GM18907 (cell line): Measurements from ENCODE around the gene ANKRD12.

ENCODE experiments used
- ATAC-seq: cut with Tn5 transposase; IDR thresholded peaks from one replicate; pipeline ENCODE4 v1.9.1; 2021; ENCODE audit warnings: mild to moderate bottlenecking, moderate library complexity; ENCODE audit not compliant: unreplicated experiment

The ANKRD12 gene

DNA sequence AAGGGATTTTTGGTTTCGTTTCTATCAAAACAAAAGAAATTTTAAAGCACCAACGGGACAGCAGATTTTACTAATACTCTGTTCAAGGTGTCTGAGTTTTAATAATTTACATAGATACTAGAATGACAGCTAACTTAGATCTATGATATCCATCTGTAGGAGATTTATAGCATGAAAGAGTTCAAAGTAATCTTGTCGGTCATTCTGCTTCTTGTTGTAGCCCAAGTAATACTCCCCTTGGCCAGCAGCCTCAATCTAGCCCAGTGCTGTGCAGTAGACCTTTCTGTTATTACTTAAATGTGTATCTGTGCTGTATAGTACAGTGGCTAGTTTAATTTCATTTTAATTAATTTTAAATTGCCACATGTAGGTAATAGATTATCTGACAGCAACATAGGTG is 44.7 kb downstream of the ANKRD12 start:
- no peak for ATAC-seq

DNA sequence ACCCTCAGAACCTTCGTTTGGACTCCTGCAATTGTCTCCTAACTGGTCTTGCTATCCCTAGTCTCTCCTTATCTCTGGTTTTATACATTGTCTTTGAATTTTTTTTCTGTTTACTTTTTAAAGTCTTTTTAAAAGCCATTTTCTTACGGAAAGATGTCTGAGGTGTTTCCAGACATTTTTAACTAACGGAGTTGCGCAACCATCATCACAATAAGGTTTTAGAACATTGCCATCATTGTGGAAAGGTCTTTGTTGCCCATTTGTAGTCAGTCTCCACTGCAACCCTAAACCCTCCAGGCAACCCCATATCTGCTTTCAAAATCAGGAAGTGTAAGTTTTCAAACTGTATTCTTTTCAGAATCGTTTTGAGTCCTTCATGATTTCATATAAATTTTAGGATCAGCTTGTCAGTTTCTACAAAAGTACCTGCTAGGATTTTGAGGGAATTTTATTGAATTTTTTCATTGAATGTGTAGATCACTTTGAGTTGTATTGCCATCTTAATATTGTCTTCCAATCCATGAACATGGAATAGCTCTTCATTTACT is 46.3 kb downstream of the ANKRD12 start:
- no peak for ATAC-seq

DNA sequence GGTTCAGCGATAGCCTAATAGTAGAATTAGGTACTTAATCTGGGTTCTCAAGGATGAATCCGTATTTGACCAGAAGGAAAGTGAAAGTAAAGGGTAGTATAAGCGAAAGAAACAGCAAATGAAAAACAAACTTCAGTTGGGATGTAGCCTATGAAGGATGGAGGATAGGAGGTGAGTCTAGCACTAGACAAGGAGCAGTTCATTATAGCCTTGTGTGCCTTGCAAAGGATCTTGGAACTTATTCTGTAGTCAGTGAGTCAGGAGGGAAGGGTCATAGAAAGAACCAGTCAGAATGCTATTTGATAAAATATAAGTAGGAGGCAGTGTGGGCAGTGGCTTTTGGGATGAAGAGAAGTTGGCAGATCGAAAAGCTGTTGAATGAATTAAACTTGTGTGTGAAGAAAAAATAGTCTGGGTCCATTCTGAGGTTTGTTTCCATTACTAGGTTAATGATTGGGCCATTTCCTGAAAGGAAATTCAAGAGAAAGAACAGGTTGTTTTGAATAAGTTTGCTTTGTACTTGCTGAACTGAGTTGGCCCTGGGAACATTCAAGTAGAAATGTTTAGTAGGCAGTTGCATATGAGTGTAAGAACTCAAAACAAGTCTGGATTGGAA is 48.5 kb downstream of the ANKRD12 start:
- no peak for ATAC-seq

DNA sequence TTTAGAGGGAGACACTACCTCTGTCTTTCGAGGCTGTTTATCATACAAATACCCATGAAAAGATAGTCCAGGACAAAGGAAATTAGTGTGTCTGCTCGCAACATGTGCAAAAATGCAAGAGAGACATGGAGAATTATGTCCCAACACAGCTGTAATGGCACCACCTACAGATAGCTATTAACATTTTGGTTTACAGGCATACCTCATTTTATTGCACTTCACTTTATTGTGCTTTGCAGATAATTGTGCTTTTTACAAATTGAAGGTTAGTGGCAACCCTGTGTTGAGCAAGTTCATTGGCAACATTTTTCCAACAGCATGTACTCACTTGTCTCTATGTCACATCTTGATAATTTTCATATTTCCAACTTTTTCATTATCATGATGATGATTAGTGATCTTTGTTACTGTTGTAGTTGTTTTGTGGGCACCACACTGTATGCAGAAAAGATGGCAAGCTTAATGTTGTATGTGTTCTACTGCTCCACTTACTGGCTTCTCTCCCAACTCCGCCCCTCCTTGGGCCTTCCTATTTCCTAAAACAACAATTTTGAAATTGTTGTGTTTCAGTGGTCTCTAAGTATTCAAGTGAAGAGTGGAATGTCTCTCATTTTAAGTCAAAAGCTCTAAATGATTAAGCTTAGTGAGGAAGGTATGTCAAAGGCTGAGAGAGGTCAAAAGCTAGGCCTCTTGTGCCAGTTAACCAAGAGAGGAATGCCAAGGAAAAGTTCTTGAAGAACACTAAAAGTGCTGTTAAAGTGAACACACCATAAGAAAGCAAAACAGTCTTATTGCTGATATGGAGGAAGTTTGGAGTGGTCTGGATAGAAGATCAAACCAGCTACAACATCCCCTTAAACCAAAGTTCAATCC is 52.0 kb downstream of the ANKRD12 start:
- no peak for ATAC-seq

DNA sequence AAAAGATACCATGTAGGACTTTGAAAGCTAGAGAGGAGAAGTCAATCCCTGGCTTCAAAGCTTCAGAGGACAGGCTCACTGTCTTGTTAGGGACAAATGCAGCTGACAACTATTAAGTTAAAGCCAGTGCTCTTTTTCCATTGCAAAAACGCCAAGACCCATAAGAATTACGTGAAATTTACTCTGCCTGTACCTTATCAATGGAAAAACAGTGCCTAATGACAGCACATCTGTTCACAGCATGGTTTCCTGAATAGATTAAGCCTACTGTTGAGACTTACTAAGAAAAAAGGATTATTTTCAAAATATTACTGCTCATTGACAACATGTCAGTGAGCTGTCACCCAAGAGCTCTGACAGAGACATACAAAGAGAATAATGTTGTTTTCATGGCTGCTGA is 52.9 kb downstream of the ANKRD12 start:
- ATAC-seq = no peak

DNA sequence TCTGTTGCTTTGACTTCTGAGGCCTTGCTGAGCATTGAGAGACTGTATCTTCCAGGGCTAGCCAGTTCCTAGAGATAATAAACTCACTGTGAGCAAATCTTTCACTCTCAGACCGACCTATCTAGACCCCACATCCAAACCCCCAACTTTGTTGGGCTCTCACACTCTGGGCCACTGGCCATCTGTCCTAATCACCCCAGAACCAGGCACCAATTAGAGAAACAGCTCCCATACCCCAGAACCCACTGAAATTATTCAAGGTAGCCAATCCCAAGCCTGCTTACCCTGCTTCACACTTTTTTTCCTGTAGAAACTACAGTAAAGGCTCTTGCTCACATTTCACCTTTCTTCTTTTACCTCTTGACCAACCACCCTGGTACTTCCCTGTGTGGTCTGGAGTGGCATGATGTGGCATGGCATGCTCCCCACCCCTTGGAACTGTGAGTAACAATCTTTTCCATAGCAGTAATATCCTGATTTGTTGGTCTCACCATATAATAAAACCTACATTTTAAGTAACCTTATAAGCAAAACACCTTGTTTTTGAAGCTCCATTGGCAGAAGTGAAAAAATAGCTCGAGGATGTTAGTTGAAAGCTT is 55.2 kb downstream of the ANKRD12 start:
- ATAC-seq = no peak

DNA sequence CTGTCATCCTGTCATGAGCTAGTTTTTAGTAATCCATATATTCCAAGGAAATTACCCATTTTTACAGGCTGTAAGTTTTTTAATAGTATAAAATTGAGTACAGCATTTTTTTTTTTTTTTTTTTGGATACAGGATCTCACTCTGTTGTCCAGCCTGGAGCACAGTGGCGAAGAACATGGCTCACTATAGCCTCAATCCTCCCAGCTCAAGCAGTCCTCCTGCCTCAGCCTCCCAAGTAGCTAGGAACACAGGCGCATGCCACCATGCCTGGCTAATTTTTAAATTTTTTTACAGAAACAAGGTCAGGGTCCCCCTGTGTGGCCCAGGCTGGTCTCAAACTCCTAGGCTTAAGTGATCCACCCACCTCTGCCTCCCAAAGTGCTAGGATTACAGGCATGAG is 56.5 kb downstream of the ANKRD12 start:
- ATAC-seq = no peak

DNA sequence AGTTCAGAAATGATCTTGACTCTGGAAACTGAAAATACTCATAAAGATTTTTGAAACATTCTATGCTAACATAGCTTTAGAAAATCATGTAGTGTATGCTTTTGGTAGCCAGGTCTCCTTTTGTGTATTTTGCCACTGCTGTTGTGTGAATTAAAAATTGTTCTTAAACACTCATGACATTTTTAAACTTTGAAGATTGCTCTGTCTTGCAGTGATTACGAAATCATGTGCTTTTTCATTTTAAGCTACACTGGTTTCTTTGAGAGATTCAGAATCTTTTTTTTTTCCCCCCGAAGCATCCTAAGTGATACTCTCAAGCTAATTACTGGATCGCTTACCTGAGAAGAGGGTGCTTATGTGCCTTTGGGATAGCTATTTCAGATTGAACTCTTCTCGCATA is 60.0 kb downstream of the ANKRD12 start:
- ATAC-seq = no peak

DNA sequence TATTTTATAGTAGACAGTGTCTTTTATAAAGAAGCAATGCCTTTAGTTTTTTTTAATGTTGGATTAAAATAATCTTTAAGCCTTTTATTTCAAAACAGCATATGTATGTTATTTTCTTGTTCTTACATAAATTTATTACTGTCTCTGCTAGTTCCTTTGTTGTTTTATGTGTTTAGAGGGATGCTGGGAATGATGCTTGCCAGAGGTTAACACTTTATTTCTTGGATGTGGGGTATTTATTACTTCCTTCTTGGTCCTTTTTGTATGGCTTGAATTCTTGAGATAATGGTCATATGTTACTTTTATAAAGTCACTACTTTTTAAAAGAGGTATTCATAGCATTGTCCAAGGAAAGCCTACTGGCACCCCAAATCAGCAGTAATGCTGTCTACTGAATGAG is 63.1 kb downstream of the ANKRD12 start:
- no peak for ATAC-seq

DNA sequence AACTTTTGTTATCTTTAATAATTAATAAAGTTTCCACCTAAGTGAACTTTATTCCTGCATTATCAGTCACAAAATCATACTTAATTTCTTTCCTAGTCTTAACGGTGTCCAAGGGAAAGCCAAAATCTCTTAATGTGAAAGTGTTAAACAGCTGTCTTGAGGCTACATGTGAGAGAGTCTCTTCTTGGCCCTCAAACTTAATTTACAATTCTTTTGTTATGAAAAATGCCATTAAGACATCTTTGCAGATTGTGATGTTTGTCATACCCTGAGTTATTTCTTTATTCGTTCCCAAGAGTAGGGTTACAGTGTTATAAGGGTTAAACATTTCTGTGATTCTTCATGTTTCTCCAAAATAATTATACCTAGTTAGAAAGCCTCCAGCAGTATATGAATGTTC is 64.6 kb downstream of the ANKRD12 start:
- ATAC-seq = no peak

DNA sequence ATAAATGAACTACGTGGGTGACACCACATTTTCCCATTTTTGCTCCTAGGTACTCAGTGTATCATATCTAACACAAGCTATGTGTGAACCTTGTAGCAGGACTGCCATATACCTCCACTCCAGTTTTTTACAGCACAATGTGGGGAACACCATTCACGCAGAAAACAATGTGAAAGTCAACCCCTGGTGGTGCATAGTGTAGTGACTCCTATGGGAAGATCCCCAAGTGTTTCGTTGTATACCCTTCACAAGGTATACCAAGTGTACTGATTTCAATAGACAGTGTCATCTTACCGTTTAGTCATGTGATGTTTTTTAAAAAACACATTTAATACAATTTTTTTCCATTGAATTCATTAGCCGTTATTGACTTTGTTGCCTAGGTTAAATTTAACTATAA is 68.1 kb downstream of the ANKRD12 start:
- ATAC-seq = no peak

DNA sequence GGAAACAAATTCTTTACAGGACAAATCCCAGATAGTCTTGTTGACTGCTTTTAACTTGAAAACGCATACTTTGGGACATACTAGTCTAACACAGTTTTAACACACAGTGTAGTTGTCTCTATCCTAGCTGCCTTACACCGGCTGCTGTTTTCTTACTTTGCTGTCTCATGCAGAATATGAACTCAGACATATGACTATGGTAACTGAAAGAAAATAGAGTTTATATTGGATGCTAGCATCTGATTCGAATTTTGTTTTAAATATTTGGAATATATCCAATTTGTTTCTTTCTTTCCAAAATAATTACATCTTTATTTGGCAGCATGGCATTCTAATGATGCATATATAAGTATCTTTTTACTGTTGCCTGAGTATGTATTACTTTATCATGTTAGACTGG is 69.8 kb downstream of the ANKRD12 start:
- no peak for ATAC-seq

DNA sequence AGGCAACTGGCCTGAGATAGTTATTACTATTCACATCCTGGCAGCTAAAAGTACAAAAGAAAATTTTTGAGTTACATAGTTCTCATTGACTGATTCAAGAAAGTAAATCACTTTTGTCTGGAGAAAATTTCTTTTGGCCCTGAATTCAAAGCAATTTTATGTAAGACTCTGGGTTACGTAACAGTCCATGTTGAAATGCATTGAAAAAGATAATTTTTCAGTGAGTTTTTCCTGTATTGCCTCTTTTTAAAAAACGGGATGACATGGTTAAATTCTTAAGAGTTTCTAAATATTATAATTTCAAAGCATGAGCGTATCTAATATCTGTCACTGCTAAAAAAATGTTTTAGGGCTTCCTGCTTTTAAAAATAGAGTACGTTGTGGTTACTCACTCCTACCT is 72.7 kb downstream of the ANKRD12 start:
- no peak for ATAC-seq

DNA sequence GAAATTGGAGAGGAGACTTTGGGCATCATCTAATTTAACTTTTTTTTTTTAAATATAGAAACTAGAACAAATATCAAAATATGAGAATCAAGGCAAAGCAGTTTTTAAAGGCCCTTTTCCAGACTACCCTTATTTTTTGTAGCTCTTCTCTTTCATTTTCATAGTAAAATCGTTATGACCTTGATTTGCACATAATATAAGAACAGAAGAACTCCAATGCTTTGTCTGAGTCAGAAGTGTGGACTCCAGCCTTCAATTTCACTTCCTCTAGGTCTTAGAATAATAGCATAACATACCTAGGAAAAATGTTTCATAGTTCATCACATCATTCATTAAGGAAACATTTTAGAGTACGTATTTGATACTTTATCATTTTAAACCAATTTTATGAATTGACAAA is 74.4 kb downstream of the ANKRD12 start:
- peak; percentile 41 for ATAC-seq

DNA sequence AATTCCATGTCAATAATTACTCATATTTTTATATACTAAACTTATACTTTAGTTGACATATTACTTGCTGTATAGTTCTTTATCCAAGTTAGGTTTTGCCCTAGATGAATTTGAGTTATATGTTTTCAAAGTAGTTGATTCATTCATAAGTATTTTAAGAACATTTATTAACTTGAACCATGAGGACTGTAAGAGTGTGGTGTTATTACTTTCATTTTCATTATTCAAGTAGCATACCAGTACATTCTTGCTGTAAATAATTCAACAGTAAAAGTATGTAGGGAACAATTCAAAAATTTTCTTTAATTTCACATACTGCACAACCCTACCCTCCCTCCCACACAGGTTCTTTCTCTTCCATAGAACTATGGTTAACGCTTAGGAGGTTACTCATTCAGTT is 75.4 kb downstream of the ANKRD12 start:
- peak; percentile 73 for ATAC-seq

DNA sequence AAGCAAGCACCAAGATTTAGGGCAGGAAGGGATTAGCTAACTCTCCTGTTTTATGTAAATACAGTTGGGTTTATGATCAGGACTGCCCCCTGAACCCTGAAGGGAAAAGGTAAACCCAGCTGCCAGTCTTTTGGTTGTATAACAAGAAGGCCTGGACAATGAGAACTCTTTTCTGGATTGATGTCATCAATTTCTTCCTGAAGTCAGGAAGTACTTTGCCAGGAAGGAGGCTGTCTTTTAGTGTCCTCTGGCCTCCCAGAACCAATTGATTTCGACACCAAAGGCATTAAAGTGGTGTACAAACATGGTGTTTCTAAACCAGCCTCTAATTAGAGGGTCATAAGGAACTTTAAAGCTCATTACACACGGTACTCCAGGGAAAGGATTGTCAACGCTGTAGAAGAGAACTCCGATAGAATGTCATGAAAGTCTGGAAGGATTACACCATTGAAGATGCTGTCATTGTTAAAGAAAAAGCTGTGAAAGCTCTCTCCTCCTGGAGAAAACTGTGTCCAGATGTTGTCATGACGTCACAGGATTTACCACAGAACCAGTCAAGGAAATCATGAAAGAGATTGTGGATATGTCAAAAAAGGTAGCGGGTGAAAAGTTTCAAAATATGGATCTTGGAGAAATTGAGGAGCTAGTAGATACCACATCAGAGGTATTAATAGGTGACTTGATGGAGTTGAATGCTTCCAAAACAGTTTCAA is 78.8 kb downstream of the ANKRD12 start:
- ATAC-seq = no peak

DNA sequence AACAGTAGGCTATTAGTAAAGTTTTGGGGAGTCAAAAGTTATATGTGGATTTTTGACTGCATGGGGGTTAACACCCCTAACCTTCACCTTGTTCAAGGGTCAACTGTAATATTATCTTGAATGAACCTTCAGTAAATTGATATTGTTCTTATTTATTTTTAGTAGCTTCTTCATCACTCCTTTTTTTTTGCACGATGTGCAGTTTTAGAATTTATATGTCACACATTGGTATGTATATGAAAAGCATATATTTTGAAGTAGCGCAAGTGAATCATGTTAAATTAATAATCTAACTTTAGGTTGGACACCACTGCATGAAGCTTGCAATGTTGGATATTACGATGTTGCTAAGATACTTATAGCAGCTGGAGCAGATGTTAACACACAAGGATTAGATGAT is 79.9 kb downstream of the ANKRD12 start:
- no peak for ATAC-seq

DNA sequence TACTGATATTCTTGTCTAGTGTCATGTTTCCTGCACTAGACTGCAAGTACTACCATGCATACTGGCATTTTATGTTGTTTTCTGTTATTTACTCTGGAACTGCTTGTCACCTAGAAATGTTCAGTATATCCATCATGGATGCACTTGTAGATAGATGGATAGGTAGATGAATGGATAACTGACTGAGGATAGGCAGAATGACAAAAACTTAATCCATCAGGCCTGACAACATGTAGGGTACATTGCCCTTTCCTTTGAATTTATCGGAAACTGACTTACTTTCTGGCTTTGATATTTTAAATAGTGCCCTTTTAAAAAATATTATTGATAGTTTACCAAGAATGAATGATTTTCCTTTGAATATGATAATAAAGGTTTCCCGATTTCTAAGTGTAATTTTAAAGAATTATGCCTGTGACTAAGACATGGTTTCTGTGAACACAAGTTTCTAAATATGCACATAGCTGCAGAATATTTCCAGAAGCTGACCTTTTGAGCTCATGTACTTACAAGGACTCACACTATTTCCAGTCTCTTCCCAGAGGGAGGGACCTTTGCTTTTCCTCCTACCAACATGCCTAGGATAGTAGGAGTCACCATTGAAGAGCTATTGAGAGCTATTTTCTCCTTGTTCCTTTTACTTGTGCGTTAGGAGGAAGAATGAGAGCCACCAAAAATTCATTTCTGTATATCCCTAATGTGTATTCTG is 81.3 kb downstream of the ANKRD12 start:
- ATAC-seq = no peak

DNA sequence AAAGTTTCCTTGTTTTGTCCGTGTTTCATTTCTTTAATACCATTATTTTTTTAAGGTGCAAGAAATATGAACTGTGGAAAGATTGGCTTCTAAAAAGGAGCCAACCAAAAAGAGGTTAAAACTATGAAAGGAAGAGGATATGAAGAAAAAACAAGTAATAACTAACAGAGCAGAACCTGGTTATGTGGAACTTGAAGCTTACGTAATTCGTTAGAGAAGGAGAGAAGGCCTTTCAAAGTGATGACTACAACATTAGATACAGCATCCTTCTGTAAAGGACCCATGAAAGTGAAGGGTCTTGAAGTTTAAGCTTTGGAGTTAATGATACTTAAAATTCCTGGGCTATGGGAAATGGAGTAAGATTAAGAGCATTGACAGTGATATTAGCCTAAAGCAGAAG is 84.5 kb downstream of the ANKRD12 start:
- no peak for ATAC-seq

DNA sequence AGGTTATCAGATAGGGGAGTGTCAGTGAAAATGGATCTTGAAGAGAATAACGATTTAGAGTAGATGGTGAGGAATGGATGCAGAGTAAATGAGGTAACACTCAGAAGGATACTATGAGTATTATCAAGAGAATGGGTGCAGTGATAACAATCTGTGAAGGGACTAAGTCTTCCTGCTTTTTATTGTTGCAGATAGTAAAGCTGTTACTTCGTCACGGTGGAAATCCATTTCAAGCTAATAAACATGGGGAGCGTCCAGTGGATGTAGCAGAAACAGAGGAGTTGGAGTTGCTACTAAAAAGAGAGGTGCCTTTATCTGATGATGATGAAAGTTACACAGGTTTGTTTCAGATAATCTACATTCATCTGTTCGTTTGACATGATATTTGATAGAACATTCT is 85.1 kb downstream of the ANKRD12 start:
- no peak for ATAC-seq

DNA sequence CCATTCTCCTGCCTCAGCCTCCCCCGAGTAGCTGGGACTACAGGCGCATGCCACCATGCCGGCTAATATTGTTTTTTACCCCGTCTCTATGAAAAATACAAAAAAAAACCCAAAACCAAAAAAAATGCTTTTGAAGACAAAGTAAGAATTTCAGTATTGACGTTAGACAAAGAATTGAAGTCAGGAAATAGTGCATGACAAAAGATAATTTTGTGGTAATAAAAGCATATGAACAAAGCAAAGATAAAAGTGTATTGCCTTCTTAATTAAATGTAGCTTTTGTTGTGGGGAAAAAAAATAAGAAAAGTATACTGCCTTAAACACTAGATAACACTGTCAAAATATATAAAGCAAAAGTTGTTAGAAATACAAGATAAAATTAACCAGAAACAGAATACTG is 86.8 kb downstream of the ANKRD12 start:
- no peak for ATAC-seq
